Gastrocnemius medialis (tissue), 4 donors: Measurements from ENCODE around the gene GRIK5. TPM values are rescaled to one million over a fixed set of nuclear protein-coding genes. Genes with fewer than 3 reads are reported as not detected.
"Not testable (repeated sequence)": the region's sequence is repeated elsewhere in the genome, so short reads cannot be mapped to it uniquely, and the experiment has no call there.

Experiments
- ATAC-seq, 2 donors: fragments of 150-250 bp; one replicate each; pipeline ENCODE4 v1.9.1; 2016
- DNase-seq, 2 donors: peaks; one replicate each; pipeline ENCODE4 v3.0.0-alpha.2; 2019
- H3K27ac ChIP-seq, 4 donors: fragments of 200-600 bp; sonication (generic); 1 replicate in 1 of 4; 2 replicates in 3 of 4; pipeline ENCODE4 v1.5.1; 2016 to 2018; ENCODE audit warnings: mild to moderate bottlenecking in 2 of 4, moderate library complexity in 1 of 4
- H3K27me3 ChIP-seq, 3 donors: fragments of 200-600 bp; sonication (generic) in 2 of 3; 1 replicate in 1 of 3; 2 replicates in 2 of 3; pipeline versions ENCODE4 v1.5.1 to v1.6.0; 2016 to 2019; ENCODE audit warnings: mild to moderate bottlenecking in 1 of 3, moderate library complexity in 1 of 3
- H3K36me3 ChIP-seq, 2 donors: fragments of 200-600 bp; sonication (generic) in 1 of 2; one replicate each; pipeline ENCODE4 v1.5.1; 2017 to 2018
- H3K4me1 ChIP-seq, 2 donors: fragments of 200-600 bp; sonication (generic) in 1 of 2; one replicate each; pipeline ENCODE4 v1.5.1; 2016 to 2017; ENCODE audit warnings: mild to moderate bottlenecking in 2 of 2
- H3K4me3 ChIP-seq, 4 donors: fragments of 200-600 bp; sonication (generic) in 3 of 4; 1 replicate in 1 of 4; 2 replicates in 3 of 4; pipeline ENCODE4 v1.5.1; 2016 to 2019; ENCODE audit warnings: mild to moderate bottlenecking in 2 of 4
- H3K9me3 ChIP-seq, 3 donors: fragments of 200-600 bp; sonication (generic) in 2 of 3; 1 replicate in 1 of 3; 2 replicates in 2 of 3; pipeline ENCODE4 v1.5.1; 2016 to 2019
- CTCF ChIP-seq, 5 experiments: fragments of 450-650 bp in 3 of 5; fragments of 200-600 bp in 2 of 5; sonication (generic) in 2 of 5; IDR thresholded peaks in 4 of 5; conservative IDR thresholded peaks in 1 of 5; 1 replicate in 4 of 5; 2 replicates in 1 of 5; pipeline ENCODE4 v1.5.1; 2016 to 2019; ENCODE audit warnings: antibody characterized with exemption in 5 of 5, mild to moderate bottlenecking in 3 of 5, moderate library complexity in 3 of 5
- POLR2A ChIP-seq, 2 donors: fragments of 450-650 bp; IDR thresholded peaks; one replicate each; pipeline ENCODE4 v1.6.1; 2017; ENCODE audit warnings: antibody characterized with exemption in 2 of 2, mild to moderate bottlenecking in 2 of 2, moderate library complexity in 2 of 2
- in situ Hi-C, 4 donors: fragments of 200-750 bp; cut with MboI; loops; one replicate each; pipeline versions ENCODE4 v1.15.0 to v1.8.0; 2017; ENCODE audit warnings: low sequenced_read_pairs in 4 of 4
- intact Hi-C: fragments of 100-400 bp; cut with DNase I; formaldehyde crosslinking; loops from one replicate; pipeline ENCODE4 v1.15.1; 2023; ENCODE audit warnings: low total_unique reads
- total RNA-seq, 4 donors: library from RNA; depleted of rRNA; stranded (reverse); fragments of >200 nt; gene quantifications; one replicate each; pipeline versions ENCODE4 v1.1.0 to v1.2.3, GENCODE V29; 2016

Gene GRIK5
- total RNA-seq, 4 donors from 2014 or later: 0.20 to 1.0 (median 0.62) TPM; not detected in 1

- H3K36me3 ChIP-seq: no peaks in the 10 kb centered on the region
- H3K4me1 ChIP-seq: no peaks in the 10 kb centered on the region
- no peak overlapping the region for H3K27ac ChIP-seq
- intact Hi-C loops: no loop called here
- no peaks in the 10 kb centered on the region for H3K9me3 ChIP-seq
- in situ Hi-C loops: loop anchor here in 1 of 4 donors (25.0 kb wide), 1 partner anchor 229 kb away; the partner anchor contains the start of gene MEGF8
- peaks cover 0 to 9% (median 7%) of the 10 kb centered on the region in 3 donors for H3K27me3 ChIP-seq
- no peak for ATAC-seq
- H3K4me3 ChIP-seq: no peak overlapping the region
- TF ChIP-seq POLR2A (IDR thresholded peaks at IDR 0.05) (no peak), CTCF (IDR thresholded peaks at IDR 0.05 in 4 of 5, conservative IDR thresholded peaks at IDR 0.05 in 1 of 5) (peak in 4 of 5 experiments; percentile 53 to 74 (median 64))
- peak; percentile 38 to 43 for DNase-seq
These were observed 38.8 kb upstream of the GRIK5 start for GRCh38 chr19:42108527-42109389.

DNA sequence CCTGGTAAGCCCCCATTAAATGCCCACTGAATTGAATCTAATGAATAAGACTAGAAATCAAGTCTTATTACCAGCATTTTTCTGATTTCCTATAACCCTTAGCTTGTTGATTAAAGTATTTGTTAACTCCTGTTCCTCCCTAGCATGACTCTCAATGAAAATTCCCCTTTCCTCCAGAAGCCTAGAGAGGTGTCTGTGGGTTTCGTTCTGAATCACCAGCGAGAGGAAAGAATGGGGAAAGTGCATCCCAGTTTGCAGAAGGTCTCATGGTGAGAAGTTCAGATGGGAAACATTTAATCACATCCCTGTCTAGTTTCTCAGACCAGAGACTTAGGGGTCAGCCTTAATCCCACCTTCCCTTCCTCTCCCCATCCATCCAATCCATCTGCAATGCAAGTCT, 35.4 kb upstream of the GRIK5 start:
- TF ChIP-seq CTCF (IDR thresholded peaks at IDR 0.05 in 4 of 5, conservative IDR thresholded peaks at IDR 0.05 in 1 of 5): no peak
- TF ChIP-seq POLR2A (IDR thresholded peaks at IDR 0.05): no peak
- H3K27ac ChIP-seq: no peak overlapping the region
- ATAC-seq (no peak), DNase-seq (no peak)
- H3K27me3 ChIP-seq: peaks cover 0 to 9% (median 7%) of the 10 kb centered on the region in 3 donors
- H3K36me3 ChIP-seq: no peaks in the 10 kb centered on the region
- no peak overlapping the region for H3K4me3 ChIP-seq
- no peaks in the 10 kb centered on the region for H3K9me3 ChIP-seq
- intact Hi-C loops: no loop called here
- in situ Hi-C loops: loop anchor here in 1 of 4 donors (25.0 kb wide), 1 partner anchor 232 kb away; the partner anchor contains the start of gene MEGF8
- no peaks in the 10 kb centered on the region for H3K4me1 ChIP-seq

DNA sequence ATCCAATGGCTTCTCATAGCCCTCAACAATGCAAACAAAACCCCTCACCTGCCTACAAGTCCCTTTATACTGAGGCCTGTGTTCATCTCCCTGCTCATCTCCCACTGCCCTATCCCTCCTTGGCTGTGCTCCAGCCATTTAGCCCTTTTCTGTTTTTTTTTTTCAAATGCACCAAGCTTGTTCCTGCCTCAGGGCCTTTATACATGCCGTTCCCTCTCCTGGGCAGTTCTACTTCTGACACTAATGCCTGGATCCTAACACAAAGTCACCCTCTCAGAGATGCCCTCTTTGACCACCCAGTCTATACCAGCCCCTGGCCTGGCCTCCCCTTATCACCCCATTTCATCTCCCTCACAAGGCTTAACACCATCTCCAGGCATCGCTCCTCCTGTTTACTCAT, 32.9 kb upstream of the GRIK5 start:
- TF ChIP-seq CTCF (IDR thresholded peaks at IDR 0.05 in 4 of 5, conservative IDR thresholded peaks at IDR 0.05 in 1 of 5): no peak
- TF ChIP-seq POLR2A (IDR thresholded peaks at IDR 0.05): no peak
- DNase-seq: no peak
- in situ Hi-C loops: loop anchor here in 1 of 4 donors (25.0 kb wide), 1 partner anchor 234 kb away; the partner anchor contains the start of gene MEGF8
- Histone ChIP-seq H3K36me3 (no peaks in the 10 kb centered on the region), H3K27ac (no peak overlapping the region), H3K9me3 (no peaks in the 10 kb centered on the region), H3K4me3 (no peak overlapping the region), H3K4me1 (no peaks in the 10 kb centered on the region), H3K27me3 (peaks cover 0 to 9% (median 7%) of the 10 kb centered on the region in 3 donors)
- intact Hi-C loops: no loop called here
- ATAC-seq: no peak

DNA sequence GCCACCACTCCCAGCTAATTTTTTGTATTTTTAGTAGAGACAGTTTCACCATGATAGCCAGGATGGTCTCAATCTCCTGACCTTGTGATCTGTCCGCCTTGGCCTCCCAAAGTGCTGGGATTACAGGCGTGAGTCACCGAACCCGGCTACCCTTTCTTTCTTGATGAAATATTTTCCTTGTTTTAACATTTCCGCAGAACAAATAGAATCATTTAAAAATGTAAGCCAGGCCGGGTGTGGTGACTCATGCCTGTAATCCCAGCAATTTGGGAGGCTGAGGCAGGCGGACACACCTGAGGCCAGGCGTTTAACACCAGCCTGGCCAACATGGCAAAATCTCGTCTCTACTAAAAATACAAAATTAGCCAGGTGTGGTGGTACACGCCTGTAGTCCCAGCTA, 30.2 kb upstream of the GRIK5 start:
- in situ Hi-C loops: loop anchor here in 1 of 4 donors (25.0 kb wide), 1 partner anchor 237 kb away; the partner anchor contains the start of gene MEGF8
- H3K4me3 ChIP-seq, H3K36me3 ChIP-seq, intact Hi-C loops, DNase-seq, H3K9me3 ChIP-seq, ATAC-seq, H3K27ac ChIP-seq, H3K4me1 ChIP-seq: not testable (repeated sequence)
- H3K27me3 ChIP-seq: peaks cover 10 to 14% (median 11%) of the 10 kb centered on the region in 3 donors

GRCh38 chr19:42099336-42099925, 29.4 kb upstream of the GRIK5 start:
- TF ChIP-seq CTCF (IDR thresholded peaks at IDR 0.05 in 4 of 5, conservative IDR thresholded peaks at IDR 0.05 in 1 of 5) (no peak), POLR2A (IDR thresholded peaks at IDR 0.05) (no peak)
- Histone ChIP-seq H3K4me1 (no peaks in the 10 kb centered on the region), H3K9me3 (no peaks in the 10 kb centered on the region), H3K27ac (no peak overlapping the region), H3K36me3 (no peaks in the 10 kb centered on the region), H3K4me3 (no peak overlapping the region), H3K27me3 (peaks cover 10 to 14% (median 11%) of the 10 kb centered on the region in 3 donors)
- no peak for DNase-seq
- no peak for ATAC-seq
- intact Hi-C loops (no loop called here), in situ Hi-C loops (no loop called here)
